ENCODE data around the gene MICU2.

- TF ChIP-seq POLR2A (IDR thresholded peaks at IDR 0.05) (peak in 1 of 2 donors; percentile 63), CTCF (IDR thresholded peaks at IDR 0.05) (peak in 1 of 3 experiments; percentile 10), POLR2AphosphoS5 (IDR thresholded peaks at IDR 0.05; ENCODE audit: insufficient read depth in 1 of 2, low read depth in 1 of 2) (peak; percentile 35 to 84)
Observed at GRCh38 chr13:21603531-21604448, at the start of gene MICU2.
